Neuronal stem cell (in vitro differentiated cells): ENCODE results near the gene DBT. TPM values are rescaled to one million over a fixed set of nuclear protein-coding genes. Genes with fewer than 3 reads are reported as not detected.

ENCODE experiments used
- DNase-seq: peaks from one replicate; pipeline ENCODE4 v3.0.0-alpha.2; 2013; ENCODE audit warnings: low spot score
- H2AFZ ChIP-seq: one replicate; pipeline ENCODE4 v1.6.1; 2013; ENCODE audit warnings: mild to moderate bottlenecking, low read length, inconsistent platforms
- H2AK5ac ChIP-seq: 2 replicates; pipeline ENCODE4 v1.6.1; 2013; ENCODE audit warnings: low read depth, mild to moderate bottlenecking, inconsistent platforms, low read length, moderate library complexity, mixed read lengths
- H2BK120ac ChIP-seq: 2 replicates; pipeline ENCODE4 v1.6.1; 2013; ENCODE audit warnings: low read depth, mild to moderate bottlenecking, inconsistent platforms, low read length, moderate library complexity, mixed read lengths
- H2BK12ac ChIP-seq: one replicate; pipeline ENCODE4 v1.6.1; 2013; ENCODE audit warnings: low read length, inconsistent platforms
- H2BK15ac ChIP-seq: 2 replicates; pipeline ENCODE4 v1.6.1; 2013; ENCODE audit warnings: mild to moderate bottlenecking, low read length, inconsistent platforms, mixed read lengths
- H2BK5ac ChIP-seq: one replicate; pipeline ENCODE4 v1.6.1; 2013; ENCODE audit warnings: inconsistent platforms, mild to moderate bottlenecking, low read length, moderate library complexity
- H3K14ac ChIP-seq: one replicate; pipeline ENCODE4 v1.6.1; 2013; ENCODE audit warnings: low read length, inconsistent platforms
- H3K18ac ChIP-seq: 2 replicates; pipeline ENCODE4 v1.6.1; 2013; ENCODE audit warnings: low read length, inconsistent platforms
- H3K23ac ChIP-seq: 2 replicates; pipeline ENCODE4 v1.6.1; 2013; ENCODE audit warnings: low read depth, mild to moderate bottlenecking, mixed read lengths, low read length, inconsistent platforms; ENCODE audit not compliant: poor library complexity
- H3K27ac ChIP-seq: replicated peaks from 3 replicates; pipeline ENCODE4 v1.5.1; 2013; ENCODE audit warnings: low read length, inconsistent platforms
- H3K27me3 ChIP-seq, 3 experiments: 2 replicates each; pipeline ENCODE4 v1.6.1; 2013; ENCODE audit warnings: low read length in 3 of 3, mild to moderate bottlenecking in 2 of 3, inconsistent platforms in 1 of 3, low read depth in 1 of 3, mixed read lengths in 1 of 3, moderate library complexity in 1 of 3; ENCODE audit not compliant: control insufficient read depth in 3 of 3, insufficient read depth in 3 of 3
- H3K36me3 ChIP-seq, 2 donors: replicated peaks in 1 of 2; 2 replicates each; pipeline ENCODE4 v1.6.1; 2013; ENCODE audit warnings: low read length in 2 of 2; ENCODE audit not compliant: control insufficient read depth in 2 of 2, insufficient read depth in 2 of 2
- H3K4ac ChIP-seq: 2 replicates; pipeline ENCODE4 v1.6.1; 2013; ENCODE audit warnings: inconsistent platforms, mild to moderate bottlenecking, low read length, moderate library complexity
- H3K4me1 ChIP-seq, 2 donors: 1 replicate in 1 of 2; 2 replicates in 1 of 2; pipeline ENCODE4 v1.6.1; 2013; ENCODE audit warnings: low read length in 2 of 2, low read depth in 1 of 2; ENCODE audit not compliant: control insufficient read depth in 2 of 2, insufficient read depth in 1 of 2
- H3K4me2 ChIP-seq: one replicate; pipeline ENCODE4 v1.6.1; 2013; ENCODE audit warnings: mild to moderate bottlenecking, low read length, inconsistent platforms; ENCODE audit not compliant: insufficient read depth, poor library complexity, severe bottlenecking
- H3K4me3 ChIP-seq, 2 donors: 2 replicates each; pipeline ENCODE4 v1.5.1; 2013; ENCODE audit warnings: low read length in 2 of 2, mild to moderate bottlenecking in 2 of 2, inconsistent platforms in 1 of 2, moderate library complexity in 1 of 2
- H3K79me1 ChIP-seq: one replicate; pipeline ENCODE4 v1.6.1; 2013; ENCODE audit warnings: low read depth, mild to moderate bottlenecking, inconsistent platforms, low read length, moderate library complexity
- H3K9ac ChIP-seq: one replicate; pipeline ENCODE4 v1.6.1; 2013; ENCODE audit warnings: mild to moderate bottlenecking, low read depth, low read length, inconsistent platforms; ENCODE audit not compliant: poor library complexity
- H3K9me3 ChIP-seq, 2 donors: replicated peaks in 1 of 2; 2 replicates each; pipeline versions ENCODE3 to v1.6.1; 2013; ENCODE audit warnings: low read length in 2 of 2, mild to moderate bottlenecking in 2 of 2, inconsistent platforms in 1 of 2, low read depth in 1 of 2, mixed read lengths in 1 of 2, moderate library complexity in 1 of 2; ENCODE audit not compliant: control insufficient read depth in 2 of 2, insufficient read depth in 1 of 2
- H4K8ac ChIP-seq: one replicate; pipeline ENCODE4 v1.6.1; 2013; ENCODE audit warnings: low read depth, mild to moderate bottlenecking, inconsistent platforms, low read length, moderate library complexity
- H4K91ac ChIP-seq: one replicate; pipeline ENCODE4 v1.6.1; 2013; ENCODE audit warnings: low read length, low read depth, mild to moderate bottlenecking, inconsistent platforms; ENCODE audit not compliant: poor library complexity
- WGBS, 2 donors: extraction: QIAGEN DNeasy Blood & Tissue Kit; methylation state at CpG; one replicate each; pipeline ENCODE4 v1.1.7; 2013; ENCODE audit warnings: missing lambda C conversion rate in 2 of 2, mixed read lengths in 1 of 2; ENCODE audit not compliant: insufficient read length in 2 of 2, insufficient replicate concordance in 1 of 2; ENCODE audit errors: extremely low coverage in 2 of 2; 5-methylcytosine and 5-hydroxymethylcytosine counted together
- small RNA-seq: library from polyadenylated mRNA; stranded (forward); fragments of <200 nt; extraction: miRNeasy Mini kit (QIAGEN cat#:217004); gene quantifications from one replicate; pipeline ENCODE3, GENCODE V24; 2013; ENCODE audit not compliant: insufficient read depth

DBT gene

DNA sequence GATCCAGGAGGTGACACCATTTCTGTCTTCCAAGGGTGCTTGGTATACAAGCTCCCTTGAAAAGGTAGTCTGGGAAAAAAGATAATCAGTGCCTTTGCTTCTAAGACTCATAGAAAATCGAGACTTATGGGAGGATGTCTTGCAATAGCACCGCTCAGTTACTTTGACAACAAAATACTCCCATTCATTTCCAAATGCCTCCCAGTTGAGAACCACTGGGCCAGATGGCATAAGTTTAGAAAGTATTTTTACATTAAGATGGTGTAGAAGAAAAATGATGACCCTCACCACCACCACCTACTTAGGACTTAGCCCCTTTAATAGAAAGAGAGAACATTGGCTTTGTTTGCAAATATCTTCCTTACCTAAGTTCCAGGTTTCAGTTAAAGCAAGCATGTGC is 112.0 kb downstream of the DBT start:
- H3K23ac ChIP-seq = no peak overlapping the region
- H2BK15ac ChIP-seq = no peak overlapping the region
- no peak overlapping the region for H3K14ac ChIP-seq
- H3K4me2 ChIP-seq = no peak overlapping the region
- H3K18ac ChIP-seq = no peak overlapping the region
- no peaks in the 10 kb centered on the region for H3K27me3 ChIP-seq
- peaks cover 9 to 76% of the 10 kb centered on the region in 2 donors for H3K36me3 ChIP-seq
- H4K91ac ChIP-seq = no peak overlapping the region
- no peak overlapping the region for H3K4ac ChIP-seq
- H2BK5ac ChIP-seq = no peak overlapping the region
- H2BK120ac ChIP-seq = no peak overlapping the region
- H3K4me1 ChIP-seq = peaks cover 0 to 1% of the 10 kb centered on the region in 2 donors
- H2BK12ac ChIP-seq = no peak overlapping the region
- H2AK5ac ChIP-seq = no peak overlapping the region
- H4K8ac ChIP-seq = no peak overlapping the region
- DNase-seq = no peak
- no peak overlapping the region for H3K27ac ChIP-seq
- no peak overlapping the region for H3K4me3 ChIP-seq
- no CpG with 5 or more reads among the region's 2 CpGs for WGBS, 2 donors
- H3K9me3 ChIP-seq = no peaks in the 10 kb centered on the region
- H3K79me1 ChIP-seq = peaks cover 1% of the 10 kb centered on the region
- no peak overlapping the region for H2AFZ ChIP-seq
- H3K9ac ChIP-seq = no peak overlapping the region

Small RNAs within 50 kb of the gene (small RNA-seq; reads per million reads assigned to genes)
- gene AL445928.1 (not detected), gene MIR553 (not detected), gene RPL23AP90 (not detected)
